IMR-90 (cell line): ENCODE measurements around the gene ANKRD16. TPM values are rescaled to one million over a fixed set of nuclear protein-coding genes. Genes with fewer than 3 reads are reported as not detected.

Experiments used
- ATAC-seq: fragments of 200-7000 bp; cut with Tn5 transposase; 2 replicates; pipeline ENCODE4 v1.9.1; 2020; ENCODE audit warnings: low read depth, mild to moderate bottlenecking, moderate library complexity
- BruUV-seq: library from RNA; stranded (reverse); fragments of 400-500 nt; replicated peaks from 2 replicates; lab custom pipeline; 2021; lab: Mats Ljungman, UMichigan
- CTCF ChIA-PET: fragments of 300-600 bp; formaldehyde crosslinking; extraction: SDS; loops from one replicate; lab custom pipeline; 2021; ENCODE audit warnings: antibody characterized with exemption; lab: Yijun Ruan, JAX
- POLR2A ChIA-PET: fragments of 300-600 bp; sonication (Branson Sonifier 250); formaldehyde crosslinking; loops from one replicate; lab custom pipeline; 2022; ENCODE audit warnings: antibody characterized with exemption; ENCODE audit not compliant: unreplicated experiment; lab: Charles Lee
- DNase-seq: peaks from one replicate; pipeline ENCODE4 v3.0.0; 2013
- H2AFZ ChIP-seq: replicated peaks from 2 replicates; pipeline ENCODE3; 2013; ENCODE audit warnings: low read length, mild to moderate bottlenecking; ENCODE audit not compliant: poor library complexity
- H2AK5ac ChIP-seq: 2 replicates; pipeline ENCODE4 v1.6.1; 2013; ENCODE audit warnings: low read depth, low read length, inconsistent platforms
- H2AK9ac ChIP-seq: replicated peaks from 2 replicates; pipeline ENCODE3; 2013; ENCODE audit warnings: mild to moderate bottlenecking, low read depth, low read length, moderate library complexity; ENCODE audit not compliant: poor library complexity
- H2BK120ac ChIP-seq: 2 replicates; pipeline ENCODE4 v1.6.1; 2013; ENCODE audit warnings: low read depth, low read length, inconsistent platforms
- H2BK15ac ChIP-seq: 3 replicates; pipeline ENCODE4 v1.6.1; 2013; ENCODE audit warnings: low read depth, low read length, inconsistent platforms
- H2BK20ac ChIP-seq: 2 replicates; pipeline ENCODE4 v1.6.1; 2013; ENCODE audit warnings: low read depth, mild to moderate bottlenecking, inconsistent platforms, low read length, moderate library complexity
- H2BK5ac ChIP-seq: 2 replicates; pipeline ENCODE4 v1.6.1; 2013; ENCODE audit warnings: mild to moderate bottlenecking, low read depth, low read length, inconsistent platforms; ENCODE audit not compliant: poor library complexity, severe bottlenecking
- H3K14ac ChIP-seq: replicated peaks from 2 replicates; pipeline ENCODE4 v1.6.1; 2013; ENCODE audit warnings: low read depth, low read length, inconsistent platforms
- H3K18ac ChIP-seq: 2 replicates; pipeline ENCODE4 v1.6.1; 2013; ENCODE audit warnings: low read depth, low read length, control low read depth
- H3K23ac ChIP-seq: 2 replicates; pipeline ENCODE4 v1.6.1; 2013; ENCODE audit warnings: low read depth, low read length, inconsistent platforms
- H3K27ac ChIP-seq: 2 replicates; pipeline ENCODE4 v1.5.1; 2013; ENCODE audit warnings: mild to moderate bottlenecking, control low read depth, low read length; ENCODE audit not compliant: insufficient read depth
- H3K27me3 ChIP-seq: 2 replicates; pipeline ENCODE4 v1.6.1; 2013; ENCODE audit warnings: low read length; ENCODE audit not compliant: control insufficient read depth, insufficient read depth
- H3K36me3 ChIP-seq: 2 replicates; pipeline ENCODE4 v1.6.1; 2013; ENCODE audit warnings: low read length, mixed read lengths; ENCODE audit not compliant: control insufficient read depth, insufficient read depth
- H3K4ac ChIP-seq: 2 replicates; pipeline ENCODE4 v1.6.1; 2013; ENCODE audit warnings: low read depth, low read length, inconsistent platforms
- H3K4me1 ChIP-seq: 2 replicates; pipeline ENCODE4 v1.6.1; 2013; ENCODE audit warnings: low read length, mixed read lengths; ENCODE audit not compliant: control insufficient read depth, insufficient read depth
- H3K4me2 ChIP-seq: 2 replicates; pipeline ENCODE4 v1.6.1; 2013; ENCODE audit warnings: low read depth, mild to moderate bottlenecking, control low read depth, low read length, moderate library complexity
- H3K4me3 ChIP-seq: 2 replicates; pipeline ENCODE4 v1.5.1; 2013; ENCODE audit warnings: low read depth, mild to moderate bottlenecking, control low read depth, low read length, moderate library complexity; ENCODE audit not compliant: insufficient read depth
- H3K56ac ChIP-seq: 2 replicates; pipeline ENCODE4 v1.6.1; 2013; ENCODE audit warnings: low read length, inconsistent platforms; ENCODE audit not compliant: insufficient read depth; ENCODE audit errors: extremely low read depth
- H3K79me1 ChIP-seq, 2 experiments: 2 replicates each; pipeline ENCODE4 v1.6.1; 2013; ENCODE audit warnings: low read length in 2 of 2, inconsistent platforms in 1 of 2, low read depth in 1 of 2
- H3K9ac ChIP-seq: 2 replicates; pipeline ENCODE4 v1.6.1; 2013; ENCODE audit warnings: low read depth, low read length, control low read depth
- H3K9me1 ChIP-seq: 2 replicates; pipeline ENCODE4 v1.6.1; 2013; ENCODE audit warnings: low read length, inconsistent platforms; ENCODE audit not compliant: insufficient read depth
- H3K9me3 ChIP-seq: 2 replicates; pipeline ENCODE4 v1.6.1; 2013; ENCODE audit warnings: low read length; ENCODE audit not compliant: control insufficient read depth, insufficient read depth
- H4K20me1 ChIP-seq: 2 replicates; pipeline ENCODE4 v1.6.1; 2013; ENCODE audit warnings: low read length, inconsistent platforms; ENCODE audit not compliant: insufficient read depth
- H4K5ac ChIP-seq: 2 replicates; pipeline ENCODE4 v1.6.1; 2013; ENCODE audit warnings: mild to moderate bottlenecking, low read depth, low read length, control low read depth
- H4K8ac ChIP-seq, 2 experiments: 2 replicates each; pipeline ENCODE4 v1.6.1; 2013; ENCODE audit warnings: low read depth in 2 of 2, low read length in 2 of 2, control low read depth in 1 of 2, inconsistent platforms in 1 of 2
- H4K91ac ChIP-seq: 2 replicates; pipeline ENCODE4 v1.6.1; 2013; ENCODE audit warnings: low read depth, low read length, inconsistent platforms; ENCODE audit not compliant: insufficient read depth
- CEBPB ChIP-seq: IDR thresholded peaks from 2 replicates; pipeline ENCODE4 v1.6.1; 2012; ENCODE audit warnings: low read depth, low read length, improper control_type of control experiment
- MAZ ChIP-seq: IDR thresholded peaks from 2 replicates; pipeline ENCODE4 v1.6.1; 2012; ENCODE audit warnings: low read depth, mild to moderate bottlenecking, low read length, improper control_type of control experiment, moderate library complexity, borderline replicate concordance
- NFE2L2 ChIP-seq: fragments of 150-350 bp; IDR thresholded peaks from 2 replicates; pipeline ENCODE4 v1.6.1; 2016; ENCODE audit warnings: low read depth, mild to moderate bottlenecking, low read length
- SMC3 ChIP-seq: fragments of 150-350 bp; IDR thresholded peaks from 2 replicates; pipeline ENCODE4 v1.6.1; 2016; ENCODE audit warnings: low read depth, mild to moderate bottlenecking, antibody characterized with exemption, low read length, moderate library complexity
- WGBS, 2 experiments: methylation state at CpG; one replicate each; pipeline versions ENCODE4 v1.1.5 to v1.1.7; 2013; ENCODE audit warnings: missing lambda C conversion rate in 2 of 2; ENCODE audit not compliant: insufficient read length in 1 of 2; ENCODE audit errors: extremely low coverage in 2 of 2; 5-methylcytosine and 5-hydroxymethylcytosine counted together
- dilution Hi-C: fragments of 300-500 bp; cut with HindIII; formaldehyde crosslinking; loops from one replicate; pipeline ENCODE4 v1.14.3; 2018; ENCODE audit warnings: low sequenced_read_pairs; ENCODE audit not compliant: unreplicated experiment
- in situ Hi-C: fragments of 300-500 bp; cut with MboI; formaldehyde crosslinking; loops from 3 replicates; pipeline ENCODE4 v1.14.3; 2019; ENCODE audit warnings: low sequenced_read_pairs, inconsistent platforms, mixed read lengths
- intact Hi-C: fragments of 100-400 bp; cut with micrococcal nuclease; formaldehyde crosslinking; loops from 2 replicates; pipeline ENCODE4 v1.10.0; 2022
- polyA plus RNA-seq, 3 experiments: library from polyadenylated mRNA; depleted of rRNA; stranded (reverse); fragments of >200 nt; gene quantifications; 2 replicates each; pipeline ENCODE4 v1.2.3, GENCODE V29; 2012; ENCODE audit warnings: low replicate concordance in 1 of 3
- total RNA-seq: library from RNA; depleted of rRNA; stranded (reverse); fragments of >200 nt; gene quantifications from 2 replicates; pipeline ENCODE4 v1.2.3, GENCODE V29; 2012
- TF ChIP-seq, protein P1 (sequence below): fragments of 150-350 bp; IDR thresholded peaks from 2 replicates; pipeline ENCODE4 v1.6.1; 2016; ENCODE audit warnings: low read depth, mild to moderate bottlenecking, low read length, moderate library complexity, borderline replicate concordance

Gene ANKRD16
- total and polyA plus RNA-seq, 2 of the 4 experiments (the other 2 are of a cell fraction): 5.1 to 5.7 TPM

DNA sequence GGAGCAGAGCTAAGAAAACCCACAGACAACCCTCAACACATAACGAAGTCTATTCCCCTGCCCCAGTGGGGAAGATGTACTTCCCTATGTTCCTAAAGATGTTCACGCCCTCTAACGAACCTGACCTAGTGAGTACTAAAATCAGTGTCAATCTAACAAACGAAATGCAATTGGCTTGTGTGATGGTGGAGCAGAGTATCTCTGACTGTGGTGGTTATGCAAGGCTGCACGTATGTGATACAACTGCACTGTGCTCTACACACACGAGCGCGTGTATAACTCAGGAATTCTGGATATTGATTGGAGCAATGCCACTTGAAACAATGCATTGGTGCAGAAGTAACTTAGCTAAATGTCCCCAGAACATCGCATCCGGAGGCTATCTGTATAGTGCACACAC lies 1.3 kb downstream of the ANKRD16 start:
- Histone ChIP-seq H3K27ac (peak overlapping the region; percentile 83; the same call in 1 of the 2 replicates), H3K36me3 (peaks cover 16% of the 10 kb centered on the region), H3K9me3 (no peaks in the 10 kb centered on the region), H3K4me3 (peak overlapping the region; percentile 60), H4K5ac (peak overlapping the region; percentile 14), H4K20me1 (peaks cover 39% of the 10 kb centered on the region), H2BK120ac (no peak overlapping the region; the same call in 1 of the 2 replicates), H3K9me1 (peaks cover 15% of the 10 kb centered on the region), H3K14ac (peak overlapping the region; percentile 28), H2BK15ac (peak overlapping the region; percentile 36; the same call in 1 of the 3 replicates), H2AK9ac (peak overlapping the region; percentile 94), H2AK5ac (peak overlapping the region; percentile 48; the same call in 1 of the 2 replicates), H4K8ac (peak overlapping the region in 1 of 2 experiments; percentile 33; a peak in 1 of 4 replicates), H3K4me2 (peak overlapping the region; percentile 96), H3K4ac (peak overlapping the region; percentile 70; the same call in 1 of the 2 replicates), H2BK5ac (peak overlapping the region; percentile 71), H4K91ac (peak overlapping the region; percentile 16; the same call in 1 of the 2 replicates), H2BK20ac (no peak overlapping the region), H3K9ac (peak overlapping the region; percentile 80), H2AFZ (peak overlapping the region; percentile 99), H3K79me1 (peaks cover 29 to 43% of the 10 kb centered on the region in 2 experiments), H3K27me3 (no peaks in the 10 kb centered on the region), H3K56ac (peak overlapping the region; percentile 12; the same call in 1 of the 2 replicates), H3K23ac (peak overlapping the region; percentile 90), H3K18ac (peak overlapping the region; percentile 59), H3K4me1 (peaks cover 14% of the 10 kb centered on the region)
- ATAC-seq (no peak), DNase-seq (peak; percentile 56)
- POLR2A ChIA-PET: no interaction called here
- in situ Hi-C loops: loop anchor here (10.0 kb wide), 1 partner anchor 204 kb away; the partner anchor contains the start of gene TASOR2
- dilution Hi-C loops: no loop called here
- CTCF ChIA-PET: interaction anchor here (1.3 kb wide), 1 partner anchor 258 kb away, joined by 5 read pairs; no protein-coding TSS in a partner anchor
- intact Hi-C loops: loop anchor here (1.0 to 5.0 kb wide), 3 partner anchors 76 to 201 kb away; partner anchors contain the start of genes GDI2 and IL15RA
- BruUV-seq: no TSS peak
- WGBS, 2 experiments: 40% methylated on average over 4 of the region's 10 CpGs; no CpG with 5 or more reads in 1 of the 2 experiments
- TF ChIP-seq MAZ (no peak), CEBPB (peak; percentile 76), SMC3 (no peak), NFE2L2 (no peak)
- TF ChIP-seq, protein P1, sequence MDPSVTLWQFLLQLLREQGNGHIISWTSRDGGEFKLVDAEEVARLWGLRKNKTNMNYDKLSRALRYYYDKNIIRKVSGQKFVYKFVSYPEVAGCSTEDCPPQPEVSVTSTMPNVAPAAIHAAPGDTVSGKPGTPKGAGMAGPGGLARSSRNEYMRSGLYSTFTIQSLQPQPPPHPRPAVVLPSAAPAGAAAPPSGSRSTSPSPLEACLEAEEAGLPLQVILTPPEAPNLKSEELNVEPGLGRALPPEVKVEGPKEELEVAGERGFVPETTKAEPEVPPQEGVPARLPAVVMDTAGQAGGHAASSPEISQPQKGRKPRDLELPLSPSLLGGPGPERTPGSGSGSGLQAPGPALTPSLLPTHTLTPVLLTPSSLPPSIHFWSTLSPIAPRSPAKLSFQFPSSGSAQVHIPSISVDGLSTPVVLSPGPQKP: no peak
